Measurements from ENCODE around the gene TNFRSF11A. TPM values are rescaled to one million over a fixed set of nuclear protein-coding genes. Genes with fewer than 3 reads are reported as not detected.

The TNFRSF11A gene
- total RNA-seq, 1 experiment from 2014 or later: 3.2 TPM

DNA sequence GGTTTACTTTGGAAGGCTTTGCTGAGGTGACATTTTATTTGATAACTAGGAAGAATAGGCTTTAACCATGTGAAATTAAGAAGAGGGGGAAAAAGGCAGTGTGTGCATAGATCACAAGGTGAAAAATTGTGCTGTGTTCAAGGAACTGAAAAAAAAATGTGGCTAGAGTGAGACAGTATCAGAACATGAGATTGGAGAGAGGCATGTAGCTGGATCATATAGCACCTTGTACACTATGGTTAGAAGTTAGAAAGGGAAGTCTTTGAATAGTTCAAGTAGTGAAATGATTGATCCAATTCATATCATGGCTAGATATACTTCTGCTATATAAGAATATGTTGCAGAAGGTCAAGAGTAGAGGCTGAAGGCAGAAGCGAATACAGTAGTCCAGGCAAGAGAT lies 12.3 kb upstream of the TNFRSF11A start:
- H3K79me2 ChIP-seq (ENCODE audit: insufficient read depth, low read length): no peaks in the 10 kb centered on the region
- H3K9me3 ChIP-seq (ENCODE audit: control insufficient read depth in 1 of 2, insufficient read depth in 1 of 2, low read depth in 1 of 2, low read length in 2 of 2): no peaks in the 10 kb centered on the region
- no peak overlapping the region for H3K4me3 ChIP-seq (replicated peaks in 1 of 2; ENCODE audit: low read depth in 1 of 2, low read length in 2 of 2)
- no peak overlapping the region for H3K4me2 ChIP-seq (ENCODE audit: low read length)
- BruUV-seq (replicated peaks): no TSS peak
- intact Hi-C loops (cut with micrococcal nuclease): no loop called here
- no peaks in the 10 kb centered on the region for H3K27me3 ChIP-seq (ENCODE audit: insufficient read depth, low read length)
- RAD21 ChIA-PET (ENCODE audit: low non-redundant PET in 1 of 2, low total read pairs in 2 of 2, uncharacterized antibody in 2 of 2, unreplicated experiment in 2 of 2): no interaction called here
- no peaks in the 10 kb centered on the region for H3K9me2 ChIP-seq (ENCODE audit: insufficient read depth)
- TF ChIP-seq ZFX (IDR thresholded peaks at IDR 0.05) (no peak), SP1 (IDR thresholded peaks at IDR 0.05; ENCODE audit: low read depth) (no peak), EZH2 (IDR thresholded peaks at IDR 0.05) (no peak), FOSL1 (IDR thresholded peaks at IDR 0.05; ENCODE audit: low read depth) (no peak), EGR1 (IDR thresholded peaks at IDR 0.05; ENCODE audit: low read depth) (no peak), TCF7L2 (IDR thresholded peaks at IDR 0.05; ENCODE audit: borderline replicate concordance, extremely low read depth, insufficient read depth, insufficient read length) (no peak), ZNF274 (IDR thresholded peaks at IDR 0.05; ENCODE audit: low read depth, low read length) (no peak), YY1 (IDR thresholded peaks at IDR 0.05; ENCODE audit: extremely low read depth, insufficient replicate concordance, low read depth, low read length) (no peak), JUND (IDR thresholded peaks at IDR 0.05) (no peak), POLR2A (IDR thresholded peaks at IDR 0.05; ENCODE audit: borderline replicate concordance, extremely low read depth, insufficient read depth, insufficient read length) (no peak), CEBPB (IDR thresholded peaks at IDR 0.05; ENCODE audit: low read depth) (no peak), EZH2phosphoT487 (IDR thresholded peaks at IDR 0.05; ENCODE audit: borderline replicate concordance) (no peak), SIN3A (IDR thresholded peaks at IDR 0.05; ENCODE audit: low read depth) (no peak)
- TF ChIP-seq, protein P1, sequence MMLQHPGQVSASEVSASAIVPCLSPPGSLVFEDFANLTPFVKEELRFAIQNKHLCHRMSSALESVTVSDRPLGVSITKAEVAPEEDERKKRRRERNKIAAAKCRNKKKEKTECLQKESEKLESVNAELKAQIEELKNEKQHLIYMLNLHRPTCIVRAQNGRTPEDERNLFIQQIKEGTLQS (IDR thresholded peaks at IDR 0.05): no peak
- TF ChIP-seq, protein P2, sequence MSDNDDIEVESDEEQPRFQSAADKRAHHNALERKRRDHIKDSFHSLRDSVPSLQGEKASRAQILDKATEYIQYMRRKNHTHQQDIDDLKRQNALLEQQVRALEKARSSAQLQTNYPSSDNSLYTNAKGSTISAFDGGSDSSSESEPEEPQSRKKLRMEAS (IDR thresholded peaks at IDR 0.05): no peak
- TF ChIP-seq, protein P3, sequence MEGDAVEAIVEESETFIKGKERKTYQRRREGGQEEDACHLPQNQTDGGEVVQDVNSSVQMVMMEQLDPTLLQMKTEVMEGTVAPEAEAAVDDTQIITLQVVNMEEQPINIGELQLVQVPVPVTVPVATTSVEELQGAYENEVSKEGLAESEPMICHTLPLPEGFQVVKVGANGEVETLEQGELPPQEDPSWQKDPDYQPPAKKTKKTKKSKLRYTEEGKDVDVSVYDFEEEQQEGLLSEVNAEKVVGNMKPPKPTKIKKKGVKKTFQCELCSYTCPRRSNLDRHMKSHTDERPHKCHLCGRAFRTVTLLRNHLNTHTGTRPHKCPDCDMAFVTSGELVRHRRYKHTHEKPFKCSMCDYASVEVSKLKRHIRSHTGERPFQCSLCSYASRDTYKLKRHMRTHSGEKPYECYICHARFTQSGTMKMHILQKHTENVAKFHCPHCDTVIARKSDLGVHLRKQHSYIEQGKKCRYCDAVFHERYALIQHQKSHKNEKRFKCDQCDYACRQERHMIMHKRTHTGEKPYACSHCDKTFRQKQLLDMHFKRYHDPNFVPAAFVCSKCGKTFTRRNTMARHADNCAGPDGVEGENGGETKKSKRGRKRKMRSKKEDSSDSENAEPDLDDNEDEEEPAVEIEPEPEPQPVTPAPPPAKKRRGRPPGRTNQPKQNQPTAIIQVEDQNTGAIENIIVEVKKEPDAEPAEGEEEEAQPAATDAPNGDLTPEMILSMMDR (IDR thresholded peaks at IDR 0.05 in 2 of 3, conservative IDR thresholded peaks at IDR 0.05 in 1 of 3; ENCODE audit: borderline replicate concordance in 1 of 3, insufficient read depth in 1 of 3, low read depth in 2 of 3, low read length in 2 of 3): no peak
- TF ChIP-seq, protein P4, sequence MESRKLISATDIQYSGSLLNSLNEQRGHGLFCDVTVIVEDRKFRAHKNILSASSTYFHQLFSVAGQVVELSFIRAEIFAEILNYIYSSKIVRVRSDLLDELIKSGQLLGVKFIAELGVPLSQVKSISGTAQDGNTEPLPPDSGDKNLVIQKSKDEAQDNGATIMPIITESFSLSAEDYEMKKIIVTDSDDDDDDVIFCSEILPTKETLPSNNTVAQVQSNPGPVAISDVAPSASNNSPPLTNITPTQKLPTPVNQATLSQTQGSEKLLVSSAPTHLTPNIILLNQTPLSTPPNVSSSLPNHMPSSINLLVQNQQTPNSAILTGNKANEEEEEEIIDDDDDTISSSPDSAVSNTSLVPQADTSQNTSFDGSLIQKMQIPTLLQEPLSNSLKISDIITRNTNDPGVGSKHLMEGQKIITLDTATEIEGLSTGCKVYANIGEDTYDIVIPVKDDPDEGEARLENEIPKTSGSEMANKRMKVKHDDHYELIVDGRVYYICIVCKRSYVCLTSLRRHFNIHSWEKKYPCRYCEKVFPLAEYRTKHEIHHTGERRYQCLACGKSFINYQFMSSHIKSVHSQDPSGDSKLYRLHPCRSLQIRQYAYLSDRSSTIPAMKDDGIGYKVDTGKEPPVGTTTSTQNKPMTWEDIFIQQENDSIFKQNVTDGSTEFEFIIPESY (IDR thresholded peaks at IDR 0.05; ENCODE audit: extremely low read depth, insufficient replicate concordance, low read length): no peak
- DNase-seq (ENCODE audit: low read depth, low spot score) (no peak), ATAC-seq (no peak)
- POLR2A ChIA-PET: no interaction called here
- peaks cover 0 to 6% of the 10 kb centered on the region in 2 experiments; a peak in 2 of 4 replicates for H3K4me1 ChIP-seq (ENCODE audit: control insufficient read depth in 1 of 2, insufficient read depth in 2 of 2, low read length in 2 of 2)
- CTCF ChIA-PET: no interaction called here
- H2AFZ ChIP-seq (ENCODE audit: low read depth, low read length, poor library complexity, severe bottlenecking): no peak overlapping the region
- no peak overlapping the region for H3K9ac ChIP-seq (ENCODE audit: low read length)
- no peaks in the 10 kb centered on the region; a peak in 1 of 4 replicates for H3K36me3 ChIP-seq (ENCODE audit: control insufficient read depth in 1 of 2, insufficient read depth in 2 of 2, low read length in 2 of 2)
- no peak overlapping the region for H3K27ac ChIP-seq (ENCODE audit: low read depth, low read length)
- no peaks in the 10 kb centered on the region for H4K20me1 ChIP-seq (ENCODE audit: insufficient read depth)

Data from HCT116 (cell line).